ENCODE measurements around the gene CCDC71L.

- no peak for TF ChIP-seq CTCF (conservative IDR thresholded peaks at IDR 0.05; ENCODE audit: low read depth, low read length)
- no peak for TF ChIP-seq EZH2 (IDR thresholded peaks at IDR 0.05; ENCODE audit: borderline replicate concordance, low read depth, low read length, poor library complexity, severe bottlenecking)
These were observed 8.0 kb upstream of the CCDC71L start for GRCh38 chr7:106668861-106669524.

Measured in A673 (cell line).